H1 (cell line): Measurements from ENCODE around the gene FA2H. TPM values are rescaled to one million over a fixed set of nuclear protein-coding genes. Genes with fewer than 3 reads are reported as not detected.

Experiments used
- ASH2L ChIP-seq: fragments of 200-600, 300-600 bp; sonication (generic); IDR thresholded peaks from one replicate; pipeline ENCODE4 v1.7.1; 2017; ENCODE audit warnings: low read length
- ATF3 ChIP-seq: IDR thresholded peaks from 2 replicates; pipeline ENCODE4 v1.6.1; 2011; ENCODE audit warnings: low read depth, mild to moderate bottlenecking, low read length; ENCODE audit not compliant: insufficient read depth
- KDM4A ChIP-seq: IDR thresholded peaks from one replicate; pipeline ENCODE4 v1.7.1; 2012; ENCODE audit warnings: low read depth, mild to moderate bottlenecking, moderate library complexity, low read length, inconsistent platforms; ENCODE audit not compliant: severe bottlenecking
- POLR2AphosphoS5 ChIP-seq: IDR thresholded peaks from 2 replicates; pipeline ENCODE4 v1.6.1; 2011; ENCODE audit warnings: low read depth, low read length
- RAD21 ChIP-seq, 2 experiments: IDR thresholded peaks in 1 of 2; conservative IDR thresholded peaks in 1 of 2; 2 replicates each; pipeline ENCODE4 v1.6.1; 2011; ENCODE audit warnings: low read depth in 2 of 2, low read length in 2 of 2, improper control_type of control experiment in 1 of 2, inconsistent platforms in 1 of 2, mild to moderate bottlenecking in 1 of 2, moderate library complexity in 1 of 2
- polyA plus RNA-seq, 7 experiments: library from polyadenylated mRNA; depleted of rRNA in 3 of 7; stranded (reverse) in 5 of 7; unstranded in 2 of 7; fragments of >200 nt in 5 of 7; fragments of 200-250 nt in 2 of 7; gene quantifications; 1 replicate in 5 of 7; 2 replicates in 1 of 7; 4 replicates in 1 of 7; pipeline versions ENCODE4 v1.2.1 to v1.2.3, GENCODE V29; 2011 to 2013; ENCODE audit warnings: missing spikeins in 2 of 7, mixed read lengths in 2 of 7
- total RNA-seq: library from RNA; stranded (reverse); fragmentation: NEBNext Ultra II Directional; extraction: Animal tissue kit (Norgen Biotek cat#: 25700); gene quantifications from 2 replicates; pipeline ENCODE4 v1.2.1, GENCODE V29; 2021

FA2H gene
- total and polyA plus RNA-seq, 2 of the 8 experiments (the other 6 are each of a cell fraction or from before 2014, with no cell fraction given) = 2.1 to 2.5 TPM

- TF ChIP-seq ASH2L = no peak
- no peak for TF ChIP-seq POLR2AphosphoS5
- TF ChIP-seq RAD21 (IDR thresholded peaks at IDR 0.05 in 1 of 2, conservative IDR thresholded peaks at IDR 0.05 in 1 of 2; ENCODE audit: low read depth in 2 of 2, low read length in 2 of 2) = peak; percentile 96
- no peak for TF ChIP-seq ATF3
- no peak for TF ChIP-seq KDM4A
Measured at GRCh38 chr16:74709441-74709877, 65.2 kb downstream of the FA2H start (continued).
